Loucy (cell line): ENCODE results near the gene DDX10.

Experiments used
- H2AFZ ChIP-seq: fragments of 200-600 bp; sonication (generic); 2 replicates; pipeline ENCODE4 v1.6.0; 2016; ENCODE audit warnings: antibody characterized with exemption, mild to moderate bottlenecking, low read length, moderate library complexity
- H3F3A ChIP-seq: fragments of 200-600 bp; 2 replicates; pipeline ENCODE4 v1.6.0; 2016; ENCODE audit warnings: antibody characterized with exemption, low read depth, mild to moderate bottlenecking
- H3K27me3 ChIP-seq: fragments of 200-600 bp; sonication (generic); 2 replicates; pipeline ENCODE4 v1.6.1; 2014; ENCODE audit warnings: low read length, mild to moderate bottlenecking; ENCODE audit not compliant: insufficient read depth, poor library complexity, severe bottlenecking
- H3K36me3 ChIP-seq: fragments of 200-600 bp; sonication (generic); 2 replicates; pipeline ENCODE4 v1.6.1; 2016; ENCODE audit warnings: low read length; ENCODE audit not compliant: insufficient read depth
- H3K4me1 ChIP-seq: fragments of 200-600 bp; sonication (generic); 2 replicates; pipeline ENCODE4 v1.5.1; 2014; ENCODE audit warnings: low read length, mild to moderate bottlenecking; ENCODE audit not compliant: insufficient read depth, poor library complexity, severe bottlenecking
- H3K4me2 ChIP-seq: fragments of 200-600 bp; sonication (generic); 2 replicates; pipeline ENCODE4 v1.6.0; 2014; ENCODE audit warnings: antibody characterized with exemption, low read length, low read depth, mild to moderate bottlenecking; ENCODE audit not compliant: poor library complexity, severe bottlenecking
- H3K4me3 ChIP-seq: fragments of 200-600 bp; sonication (generic); 2 replicates; pipeline ENCODE4 v1.5.1; 2014; ENCODE audit warnings: low read length, mild to moderate bottlenecking, mixed read lengths; ENCODE audit not compliant: poor library complexity, severe bottlenecking
- H3K79me2 ChIP-seq: fragments of 200-600 bp; sonication (generic); 2 replicates; pipeline ENCODE4 v1.6.1; 2014; ENCODE audit warnings: low read length; ENCODE audit not compliant: insufficient read depth
- H3K9ac ChIP-seq: fragments of 200-600 bp; sonication (generic); 2 replicates; pipeline ENCODE4 v1.6.0; 2014; ENCODE audit warnings: mild to moderate bottlenecking, low read depth, low read length, moderate library complexity; ENCODE audit not compliant: poor library complexity, severe bottlenecking
- H3K9me2 ChIP-seq: fragments of 200-600 bp; sonication (generic); replicated peaks from 2 replicates; pipeline ENCODE4 v1.6.1; 2016; ENCODE audit warnings: low read depth, low read length, mixed read lengths
- H3K9me3 ChIP-seq: fragments of 200-600 bp; sonication (generic); 2 replicates; pipeline ENCODE4 v1.6.1; 2014; ENCODE audit warnings: mild to moderate bottlenecking, antibody characterized with exemption, low read length, low read depth; ENCODE audit not compliant: insufficient read depth
- H4K20me1 ChIP-seq: fragments of 200-600 bp; sonication (generic); 2 replicates; pipeline ENCODE4 v1.6.0; 2014; ENCODE audit warnings: antibody characterized with exemption, low read length, mild to moderate bottlenecking; ENCODE audit not compliant: insufficient read depth, poor library complexity, severe bottlenecking
- EZH2phosphoT487 ChIP-seq: fragments of 200-600 bp; IDR thresholded peaks from 2 replicates; pipeline ENCODE4 v1.6.1; 2018; ENCODE audit warnings: antibody characterized with exemption, mild to moderate bottlenecking, moderate library complexity, borderline replicate concordance
- TF ChIP-seq, protein P1 (sequence below): fragments of 200-600 bp; sonication (generic); conservative IDR thresholded peaks from 2 replicates; pipeline ENCODE4 v1.5.1; 2014; ENCODE audit warnings: mild to moderate bottlenecking, antibody characterized with exemption, low read length

The DDX10 gene

DNA sequence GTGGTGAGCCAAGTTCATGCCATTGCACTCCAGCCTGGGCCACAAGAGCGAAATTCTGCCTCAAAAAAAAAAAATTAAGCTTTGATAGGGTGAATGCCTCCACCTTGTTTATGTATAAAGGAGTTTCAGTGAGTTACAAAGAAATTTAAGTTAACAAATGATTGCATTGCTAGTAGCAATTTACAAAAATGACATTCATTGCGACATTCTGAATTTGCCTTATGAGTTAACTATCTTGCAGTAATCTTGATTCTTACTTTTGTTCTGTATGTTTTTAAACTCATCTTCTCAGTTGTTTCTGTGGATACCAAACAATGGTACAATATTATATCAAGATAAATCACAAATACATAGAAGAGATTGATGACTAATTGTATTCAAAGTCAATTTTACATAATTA is 207.0 kb downstream of the DDX10 start:
- no peak overlapping the region for H3K9ac ChIP-seq
- TF ChIP-seq EZH2phosphoT487 = no peak
- TF ChIP-seq, protein P1, sequence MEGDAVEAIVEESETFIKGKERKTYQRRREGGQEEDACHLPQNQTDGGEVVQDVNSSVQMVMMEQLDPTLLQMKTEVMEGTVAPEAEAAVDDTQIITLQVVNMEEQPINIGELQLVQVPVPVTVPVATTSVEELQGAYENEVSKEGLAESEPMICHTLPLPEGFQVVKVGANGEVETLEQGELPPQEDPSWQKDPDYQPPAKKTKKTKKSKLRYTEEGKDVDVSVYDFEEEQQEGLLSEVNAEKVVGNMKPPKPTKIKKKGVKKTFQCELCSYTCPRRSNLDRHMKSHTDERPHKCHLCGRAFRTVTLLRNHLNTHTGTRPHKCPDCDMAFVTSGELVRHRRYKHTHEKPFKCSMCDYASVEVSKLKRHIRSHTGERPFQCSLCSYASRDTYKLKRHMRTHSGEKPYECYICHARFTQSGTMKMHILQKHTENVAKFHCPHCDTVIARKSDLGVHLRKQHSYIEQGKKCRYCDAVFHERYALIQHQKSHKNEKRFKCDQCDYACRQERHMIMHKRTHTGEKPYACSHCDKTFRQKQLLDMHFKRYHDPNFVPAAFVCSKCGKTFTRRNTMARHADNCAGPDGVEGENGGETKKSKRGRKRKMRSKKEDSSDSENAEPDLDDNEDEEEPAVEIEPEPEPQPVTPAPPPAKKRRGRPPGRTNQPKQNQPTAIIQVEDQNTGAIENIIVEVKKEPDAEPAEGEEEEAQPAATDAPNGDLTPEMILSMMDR = no peak
- no peaks in the 10 kb centered on the region for H3K9me3 ChIP-seq
- no peaks in the 10 kb centered on the region for H3F3A ChIP-seq
- H4K20me1 ChIP-seq = no peaks in the 10 kb centered on the region
- H3K9me2 ChIP-seq = no peaks in the 10 kb centered on the region
- H3K4me2 ChIP-seq = no peak overlapping the region
- no peak overlapping the region for H3K4me3 ChIP-seq
- no peaks in the 10 kb centered on the region for H3K27me3 ChIP-seq
- H3K36me3 ChIP-seq = no peaks in the 10 kb centered on the region
- H3K79me2 ChIP-seq = no peaks in the 10 kb centered on the region
- H2AFZ ChIP-seq = no peak overlapping the region
- peaks cover 6% of the 10 kb centered on the region for H3K4me1 ChIP-seq

DNA sequence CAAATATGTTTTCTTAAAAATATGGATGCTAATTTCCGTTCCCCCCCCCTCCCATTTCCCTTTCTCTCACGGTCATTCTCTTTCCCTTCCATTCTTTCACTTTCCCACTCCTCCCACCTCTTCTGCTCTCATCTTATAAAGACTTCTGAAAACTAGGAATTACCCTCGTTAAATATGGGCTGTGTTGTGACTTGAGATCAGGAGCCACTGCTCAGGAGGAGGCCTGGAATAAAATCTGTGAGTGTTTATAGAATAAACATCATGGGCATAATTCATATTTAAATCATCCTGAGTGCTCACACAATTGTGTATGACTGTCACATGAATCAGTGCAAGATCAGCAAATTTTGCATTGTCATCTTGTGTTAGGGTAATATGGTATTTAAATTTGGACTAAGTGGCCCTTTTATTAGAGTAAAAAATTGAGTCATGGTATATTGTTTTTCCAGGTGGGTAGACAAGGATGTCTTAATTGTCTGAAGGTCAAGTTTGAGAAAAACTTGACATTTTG is 208.0 kb downstream of the DDX10 start:
- Histone ChIP-seq H2AFZ (no peak overlapping the region), H3K4me2 (no peak overlapping the region)
- TF ChIP-seq EZH2phosphoT487 = no peak
- TF ChIP-seq, protein P1 = no peak

DNA sequence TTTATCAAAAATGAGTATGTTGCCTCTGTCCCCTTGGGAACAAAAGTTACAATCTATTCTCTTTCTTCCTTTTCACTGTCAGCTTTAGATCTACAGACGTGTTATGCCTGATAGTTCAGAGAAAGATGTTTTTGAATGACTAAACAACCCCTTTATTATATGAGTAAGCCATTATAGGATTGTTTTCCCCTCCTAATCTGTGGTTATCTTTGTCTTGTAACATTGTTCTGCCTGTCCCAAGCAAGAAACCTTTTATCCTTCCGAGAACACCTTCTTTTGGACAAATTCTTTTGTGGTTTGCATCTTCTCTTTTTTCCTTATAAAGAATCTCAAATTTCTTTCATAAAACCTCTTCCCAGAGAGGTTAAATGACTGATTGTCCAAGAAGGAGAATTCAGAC is 208.4 kb downstream of the DDX10 start:
- no peak overlapping the region for H3K9ac ChIP-seq
- H3K4me2 ChIP-seq = no peak overlapping the region
- no peaks in the 10 kb centered on the region for H3K9me2 ChIP-seq
- H3K79me2 ChIP-seq = no peaks in the 10 kb centered on the region
- no peaks in the 10 kb centered on the region for H3K27me3 ChIP-seq
- no peak overlapping the region for H2AFZ ChIP-seq
- H3K36me3 ChIP-seq = no peaks in the 10 kb centered on the region
- H3K4me3 ChIP-seq = no peak overlapping the region
- H4K20me1 ChIP-seq = no peaks in the 10 kb centered on the region
- H3K9me3 ChIP-seq = no peaks in the 10 kb centered on the region
- TF ChIP-seq, protein P1 = no peak
- TF ChIP-seq EZH2phosphoT487 = no peak
- peaks cover 6% of the 10 kb centered on the region for H3K4me1 ChIP-seq
- no peaks in the 10 kb centered on the region for H3F3A ChIP-seq

More for the DNA sequence above, 208.0 kb downstream of the DDX10 start:
- Histone ChIP-seq H3K9me2 (no peaks in the 10 kb centered on the region), H3K9ac (no peak overlapping the region), H3K36me3 (no peaks in the 10 kb centered on the region), H3K79me2 (no peaks in the 10 kb centered on the region), H3F3A (no peaks in the 10 kb centered on the region), H3K9me3 (no peaks in the 10 kb centered on the region), H3K27me3 (no peaks in the 10 kb centered on the region), H3K4me3 (no peak overlapping the region), H3K4me1 (peaks cover 6% of the 10 kb centered on the region), H4K20me1 (no peaks in the 10 kb centered on the region)
